Stimulated activated CD4-positive, alpha-beta T cell treated with anti-CD3 and anti-CD28 coated beads, TNF-alpha, amount 100 ng/mL, for 24 hours (primary cell): ENCODE results near the gene ATP6V0A4.
"Not testable (repeated sequence)": the region's sequence is repeated elsewhere in the genome, so short reads cannot be mapped to it uniquely, and the experiment has no call there.

Source experiments
- DNase-seq, 3 experiments: peaks; one replicate each; pipeline ENCODE4 v3.0.0-alpha.2; 2020; ENCODE audit warnings: low read depth in 3 of 3

Gene ATP6V0A4

GRCh38 chr7:138700857-138701536, 97.0 kb downstream of the ATP6V0A4 start, which contains the start of gene SVOPL:
TSS of gene SVOPL (minus strand) at chr7:138701362. CDS start at chr7:138679045, 22,317 bp downstream.
- no peak for DNase-seq

GRCh38 chr7:138699661-138700060, 98.3 kb downstream of the ATP6V0A4 start:
- DNase-seq: no peak

DNA sequence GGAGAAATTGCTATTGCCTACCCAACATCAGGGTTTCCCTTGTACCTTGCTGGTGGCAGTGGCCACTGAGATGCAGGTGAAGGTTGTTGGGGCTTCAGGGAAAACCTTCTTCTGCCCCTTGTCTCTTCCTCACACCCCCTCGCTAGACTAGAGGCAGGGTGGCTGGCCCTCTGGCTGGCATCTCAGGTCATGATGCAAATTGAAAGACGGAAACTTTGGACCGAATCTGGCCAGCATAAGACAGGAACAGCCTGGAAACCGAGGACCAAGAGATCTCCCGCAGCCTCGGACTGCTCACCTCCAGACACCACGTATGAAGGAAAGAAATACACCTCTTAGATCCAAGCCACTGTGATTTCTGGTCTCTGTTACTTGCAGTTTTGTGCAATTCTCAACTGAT, 99.7 kb downstream of the ATP6V0A4 start:
- no peak for DNase-seq

DNA sequence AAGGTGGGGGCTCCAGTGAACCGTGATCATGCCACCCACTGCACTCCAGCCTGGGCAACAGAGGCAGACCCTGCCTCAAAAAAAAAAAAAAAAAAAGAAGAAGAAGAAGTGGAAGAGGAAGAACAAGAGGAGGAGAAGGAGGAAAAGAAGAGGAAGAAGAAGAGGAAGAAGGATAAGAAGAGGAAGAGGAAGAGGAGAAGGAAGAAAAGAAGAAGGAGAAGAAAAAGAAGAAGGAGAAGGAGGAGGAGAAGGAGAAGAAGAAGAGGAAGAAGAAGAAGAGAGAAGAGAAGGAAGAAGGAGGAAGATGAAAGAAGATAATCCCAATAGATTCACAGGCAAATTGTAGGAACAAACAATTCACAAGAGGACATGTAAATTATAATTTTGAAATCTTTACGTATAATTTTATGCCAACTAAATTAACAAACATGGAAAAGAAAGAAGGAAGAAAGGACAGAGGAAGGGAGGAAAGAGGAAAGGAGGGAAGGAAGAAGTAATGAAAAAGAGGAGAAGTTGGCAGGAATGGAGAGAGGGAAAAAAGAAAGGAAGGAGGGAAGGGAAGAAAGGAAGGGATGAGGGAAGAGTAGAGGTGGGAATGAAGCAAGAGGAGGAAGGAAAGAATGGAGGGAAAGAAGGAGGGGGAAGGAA, 100.3 kb downstream of the ATP6V0A4 start:
- no peak for DNase-seq

DNA sequence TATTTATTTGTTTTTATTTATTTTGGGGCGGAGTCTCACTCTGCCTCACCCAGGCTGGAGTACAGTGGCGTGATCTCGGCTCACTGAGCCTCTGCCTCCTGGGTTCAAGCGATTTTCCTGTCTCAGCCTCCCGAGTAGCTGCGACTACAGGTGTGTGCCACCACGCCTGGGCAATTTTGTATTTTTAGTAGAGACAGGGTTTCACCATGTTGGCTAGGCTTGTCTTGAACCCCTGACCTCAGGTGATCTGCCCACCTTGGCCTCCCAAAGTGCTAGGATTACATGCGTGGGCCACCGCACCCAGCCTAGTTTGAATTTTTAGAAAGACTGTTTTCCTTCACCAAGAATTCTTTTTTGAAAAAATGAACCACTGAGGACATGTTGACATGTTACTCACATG, 102.2 kb downstream of the ATP6V0A4 start:
- not testable (repeated sequence) for DNase-seq

- DNase-seq: no peak
Observed at GRCh38 chr7:138695106-138695505, 102.9 kb downstream of the ATP6V0A4 start.

- no peak for DNase-seq
Observed at GRCh38 chr7:138691178-138691577, 106.8 kb downstream of the ATP6V0A4 start.

DNA sequence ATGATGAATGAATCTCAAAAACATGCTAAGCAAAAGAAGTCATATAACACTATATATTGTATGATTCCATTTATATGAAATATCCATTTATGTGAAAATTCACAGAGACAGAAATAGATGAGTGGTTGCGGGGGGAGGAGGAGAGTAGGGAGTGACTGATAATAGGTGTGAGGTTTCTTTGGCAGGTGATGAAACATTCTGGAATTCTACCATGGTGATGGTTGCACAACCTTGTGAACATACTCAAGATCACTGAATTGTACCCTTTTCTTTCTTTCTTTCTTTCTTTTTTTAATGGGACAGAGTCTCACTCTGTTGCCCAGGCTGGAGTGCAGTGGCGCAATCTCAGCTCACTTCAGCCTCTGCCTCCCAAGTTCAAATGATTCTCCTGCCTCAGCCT, 107.5 kb downstream of the ATP6V0A4 start:
- no peak for DNase-seq

GRCh38 chr7:138688037-138688436, 110.0 kb downstream of the ATP6V0A4 start:
- DNase-seq: not testable (repeated sequence)

DNA sequence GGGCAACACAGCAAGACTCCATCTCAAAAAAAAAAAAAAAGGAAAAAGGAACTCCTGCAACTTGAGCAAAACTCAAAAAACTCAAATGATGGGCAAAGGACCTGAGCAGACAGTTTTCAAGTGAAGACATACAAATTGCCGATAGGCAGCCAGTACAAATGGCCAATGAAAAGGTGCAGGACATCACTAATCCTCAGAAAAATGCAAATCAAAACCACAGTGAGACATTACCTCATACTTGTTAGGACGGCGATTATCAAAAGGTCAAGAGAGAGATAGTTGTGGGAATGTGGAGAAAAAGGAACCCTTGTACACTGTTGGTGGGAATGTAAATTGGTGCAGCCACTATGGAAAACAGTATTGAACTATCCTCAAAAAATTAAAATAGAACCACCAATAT, 113.7 kb downstream of the ATP6V0A4 start:
- no peak for DNase-seq

DNA sequence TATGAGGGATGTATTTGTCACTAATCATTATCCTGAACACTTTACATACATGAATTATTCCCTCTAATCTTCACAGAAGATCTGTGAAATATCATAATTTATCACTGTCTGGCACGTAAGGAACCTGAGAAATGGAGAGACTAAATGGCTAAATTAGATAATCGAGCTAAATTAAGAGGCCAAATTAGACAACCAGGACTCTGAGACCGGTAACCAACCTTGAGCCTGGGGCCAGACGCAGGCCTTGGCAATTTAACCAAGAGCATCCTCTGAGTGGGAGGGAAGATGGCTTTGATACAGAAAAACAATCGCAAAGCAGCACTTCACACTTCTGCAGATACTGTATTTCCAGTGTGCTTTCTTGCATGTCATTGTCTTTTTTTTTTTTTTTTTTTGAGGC, 118.2 kb downstream of the ATP6V0A4 start:
- DNase-seq: no peak

GRCh38 chr7:138670594-138670993, 127.4 kb downstream of the ATP6V0A4 start:
- no peak for DNase-seq

DNA sequence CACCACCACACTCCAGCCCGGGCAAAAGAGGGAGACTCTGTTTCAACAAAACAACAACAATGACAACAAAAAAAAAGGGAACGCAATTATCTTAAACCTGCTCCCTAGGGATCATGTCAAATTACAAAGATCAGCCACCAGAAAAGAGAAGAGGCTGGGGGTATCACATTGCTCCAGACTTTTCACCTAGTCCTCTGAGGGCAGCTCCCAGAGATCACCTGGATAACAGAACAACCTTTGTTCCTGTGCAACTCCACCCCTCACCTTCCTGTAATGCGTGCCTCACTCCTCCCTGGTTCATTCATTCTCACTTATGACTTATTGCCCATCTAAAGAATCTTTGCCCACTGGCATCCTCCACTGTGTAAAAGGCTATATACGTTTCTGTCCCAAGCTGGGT, 128.6 kb downstream of the ATP6V0A4 start:
- no peak for DNase-seq

DNA sequence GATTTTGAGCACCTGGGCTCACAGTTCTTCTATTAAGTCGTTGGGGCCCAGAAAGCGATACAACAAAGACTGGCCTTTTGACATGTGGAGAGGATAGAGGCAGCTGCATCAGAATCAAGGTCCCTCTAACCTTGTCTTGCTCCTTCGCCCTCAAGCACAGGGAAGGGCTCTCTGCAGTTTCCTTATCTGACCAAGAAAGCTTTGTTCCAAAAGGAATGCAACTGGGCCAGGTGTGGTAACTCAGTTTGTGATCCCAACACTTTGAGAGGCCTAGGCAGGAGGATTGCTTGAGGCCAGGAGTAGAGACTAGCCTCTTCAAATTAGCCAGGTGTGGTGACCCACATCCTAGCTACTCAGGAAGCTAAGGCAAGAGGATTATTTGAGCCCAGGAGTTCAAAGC, 129.1 kb downstream of the ATP6V0A4 start:
- no peak for DNase-seq

DNA sequence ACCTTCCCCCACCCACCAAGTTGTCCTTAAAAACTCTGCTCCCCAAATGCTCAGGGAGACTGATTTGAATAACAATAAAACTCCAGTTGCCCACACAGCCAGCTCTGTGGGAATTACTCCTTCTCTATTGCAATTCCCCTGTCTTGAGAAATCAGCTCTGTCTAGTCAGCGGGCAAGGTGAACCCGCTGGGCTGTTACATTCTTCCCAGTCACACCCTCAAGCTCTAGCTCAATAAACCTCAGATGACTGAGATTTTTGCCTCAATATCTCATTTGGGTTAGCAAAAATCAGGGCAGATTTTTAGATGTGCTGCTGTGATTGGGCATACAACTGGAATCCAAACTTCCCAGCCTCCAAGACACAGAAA, 129.8 kb downstream of the ATP6V0A4 start:
- no peak for DNase-seq

- no peak for DNase-seq
Observed at GRCh38 chr7:138667535-138668228, 130.3 kb downstream of the ATP6V0A4 start.

DNA sequence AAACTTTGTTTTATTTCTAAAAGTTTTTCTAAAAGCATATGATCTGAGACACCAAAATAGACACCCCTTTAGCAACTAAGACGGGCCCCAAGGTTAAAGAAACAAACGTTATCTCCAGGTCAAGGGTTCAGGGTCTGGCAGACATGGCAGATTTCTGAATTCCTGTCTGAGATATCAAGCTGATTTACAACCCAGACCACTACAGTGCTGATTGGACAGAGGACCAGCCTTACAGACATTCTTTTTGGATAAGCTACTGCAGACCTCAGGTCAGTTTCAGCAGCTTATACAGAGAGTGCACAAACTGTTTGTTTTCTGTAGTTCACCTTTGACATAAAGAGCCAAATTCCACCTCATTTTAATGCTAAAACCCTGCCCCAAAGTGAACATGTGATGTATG, 131.6 kb downstream of the ATP6V0A4 start:
- no peak for DNase-seq

DNA sequence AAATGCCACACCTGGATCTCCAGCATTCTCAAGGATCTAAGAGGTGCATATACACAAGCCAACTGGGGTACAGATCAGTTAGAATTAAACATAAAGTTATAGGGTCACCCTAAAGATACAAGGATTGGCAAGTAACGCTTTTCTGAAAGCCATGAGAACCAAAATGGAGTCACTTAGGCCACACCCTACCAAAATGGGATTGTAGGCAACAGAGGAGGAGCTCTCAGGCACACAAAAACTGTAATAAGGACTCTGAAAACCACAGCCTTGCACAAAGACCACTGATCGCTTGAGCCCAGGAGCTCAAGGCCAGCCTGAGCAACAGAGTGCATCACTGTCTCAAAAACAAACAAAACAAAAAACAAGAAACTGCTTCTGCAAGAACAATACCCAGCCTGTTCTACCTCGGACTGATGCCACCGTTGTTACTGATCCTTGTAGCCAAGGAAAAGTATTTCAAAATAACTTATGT, 132.3 kb downstream of the ATP6V0A4 start:
- no peak for DNase-seq

DNA sequence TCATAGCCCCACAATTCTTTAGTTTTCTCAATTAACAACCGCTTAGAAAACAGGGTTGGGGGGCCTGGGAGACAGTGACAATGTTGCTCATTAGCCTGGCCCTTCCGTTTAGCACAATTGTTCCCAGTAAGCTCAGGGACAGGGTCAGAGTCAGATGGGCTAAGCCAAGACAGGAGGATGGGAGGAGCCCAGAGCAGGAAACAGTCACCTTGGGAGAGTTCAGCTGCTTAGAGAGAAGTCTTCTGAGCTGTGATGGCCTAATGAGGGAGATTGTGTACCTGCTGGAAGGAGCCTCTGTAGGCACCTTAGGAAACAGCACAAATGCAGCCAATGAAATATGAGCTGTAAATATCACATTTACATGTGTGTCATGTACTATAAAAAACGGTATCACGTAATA, 132.7 kb downstream of the ATP6V0A4 start:
- DNase-seq: no peak

- peak in 1 of 3 experiments; percentile 6 for DNase-seq
Observed at GRCh38 chr7:138663725-138664710, 134.0 kb downstream of the ATP6V0A4 start.

DNA sequence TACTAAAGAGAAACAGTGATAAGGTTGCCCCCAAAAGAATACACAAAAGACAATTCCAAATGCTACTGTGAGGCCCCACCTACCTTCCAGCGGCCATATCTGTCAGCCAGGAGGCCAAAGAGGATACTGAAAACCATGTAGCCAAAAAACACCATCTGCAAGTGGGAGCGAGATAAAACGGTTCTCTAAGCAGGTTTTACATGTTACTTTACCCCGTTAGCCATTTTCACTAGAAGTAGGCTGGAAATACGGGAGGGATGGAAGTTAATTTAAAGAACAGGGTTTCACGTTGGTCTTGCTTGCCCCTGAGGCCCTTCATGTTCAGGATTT, 135.0 kb downstream of the ATP6V0A4 start:
- DNase-seq: no peak
